OCI-LY3 (cell line): ENCODE measurements around the gene ZFYVE28.

Experiments used
- H2AFZ ChIP-seq: fragments of 200-600, 300-600 bp; shearing (Covaris generic); 2 replicates; pipeline ENCODE4 v1.6.0; 2014; ENCODE audit warnings: antibody characterized with exemption, low read depth, low read length
- H3K27ac ChIP-seq: fragments of 200-600, 300-600 bp; sonication (generic); 2 replicates; pipeline ENCODE4 v1.5.1; 2014; ENCODE audit warnings: mild to moderate bottlenecking, low read length, moderate library complexity, mixed read lengths
- H3K27me3 ChIP-seq: fragments of 200-600, 300-600 bp; sonication (generic); 2 replicates; pipeline ENCODE4 v1.6.1; 2014; ENCODE audit warnings: low read depth, low read length, mixed read lengths
- H3K36me3 ChIP-seq: fragments of 200-600, 300-600 bp; sonication (generic); replicated peaks from 2 replicates; pipeline ENCODE3; 2014; ENCODE audit warnings: low read depth, low read length, mixed read lengths
- H3K4me1 ChIP-seq: fragments of 300-600, 200-600 bp; sonication (generic); 2 replicates; pipeline ENCODE4 v1.6.1; 2014; ENCODE audit warnings: low read length, mixed read lengths
- H3K4me2 ChIP-seq: fragments of 200-600, 300-600 bp; sonication (generic); 2 replicates; pipeline ENCODE4 v1.6.1; 2014; ENCODE audit warnings: low read length, mixed read lengths
- H3K4me3 ChIP-seq: fragments of 300-600, 200-600 bp; sonication (generic); 2 replicates; pipeline ENCODE4 v1.5.1; 2014; ENCODE audit warnings: antibody characterized with exemption, mild to moderate bottlenecking, low read length, moderate library complexity
- H3K79me2 ChIP-seq: fragments of 300-600, 200-600 bp; shearing (Covaris generic); 2 replicates; pipeline ENCODE4 v1.6.1; 2014; ENCODE audit warnings: mild to moderate bottlenecking, low read length, mixed read lengths
- H3K9ac ChIP-seq: fragments of 300-600, 200-600 bp; shearing (Covaris generic); 2 replicates; pipeline ENCODE4 v1.6.0; 2014; ENCODE audit warnings: mild to moderate bottlenecking, low read length, moderate library complexity
- H3K9me3 ChIP-seq: fragments of 200-600, 300-600 bp; shearing (Covaris generic); 2 replicates; pipeline ENCODE4 v1.6.1; 2014; ENCODE audit warnings: low read length, mixed read lengths; ENCODE audit not compliant: insufficient read depth
- H4K20me1 ChIP-seq: fragments of 200-600, 300-600 bp; sonication (generic); 2 replicates; pipeline ENCODE4 v1.6.1; 2016; ENCODE audit warnings: low read length, mixed read lengths; ENCODE audit not compliant: insufficient read depth
- EZH2phosphoT487 ChIP-seq: fragments of 200-600 bp; shearing (Covaris generic); IDR thresholded peaks from 2 replicates; pipeline ENCODE4 v1.6.1; 2018; ENCODE audit warnings: antibody characterized with exemption, mixed run types, low read depth
- TF ChIP-seq, protein P1 (sequence below): fragments of 200-600, 300-600 bp; sonication (generic); IDR thresholded peaks from 2 replicates; pipeline ENCODE4 v1.5.1; 2014; ENCODE audit warnings: antibody characterized with exemption, low read length, low read depth

ZFYVE28 gene

DNA sequence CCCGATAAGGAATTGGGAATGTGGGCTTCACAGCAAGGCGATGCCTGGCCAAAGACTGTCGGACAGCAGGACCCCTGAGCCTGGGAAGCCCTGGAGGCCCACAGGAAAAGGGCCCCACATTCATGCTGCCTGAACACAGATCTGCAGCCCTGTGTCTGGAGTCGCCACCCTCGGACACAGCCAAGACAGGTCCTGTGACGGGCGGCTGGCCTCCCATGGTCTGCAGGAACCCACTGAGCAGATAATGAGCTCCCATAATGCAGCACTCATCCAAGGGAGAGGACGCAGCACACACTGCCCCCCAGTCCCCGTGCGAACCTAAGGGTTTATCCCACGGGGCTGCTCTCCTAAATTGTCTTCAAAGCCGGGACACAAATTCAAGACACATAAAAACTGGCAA lies 30.6 kb downstream of the ZFYVE28 start:
- H2AFZ ChIP-seq: no peak overlapping the region
- no peaks in the 10 kb centered on the region for H3K79me2 ChIP-seq

DNA sequence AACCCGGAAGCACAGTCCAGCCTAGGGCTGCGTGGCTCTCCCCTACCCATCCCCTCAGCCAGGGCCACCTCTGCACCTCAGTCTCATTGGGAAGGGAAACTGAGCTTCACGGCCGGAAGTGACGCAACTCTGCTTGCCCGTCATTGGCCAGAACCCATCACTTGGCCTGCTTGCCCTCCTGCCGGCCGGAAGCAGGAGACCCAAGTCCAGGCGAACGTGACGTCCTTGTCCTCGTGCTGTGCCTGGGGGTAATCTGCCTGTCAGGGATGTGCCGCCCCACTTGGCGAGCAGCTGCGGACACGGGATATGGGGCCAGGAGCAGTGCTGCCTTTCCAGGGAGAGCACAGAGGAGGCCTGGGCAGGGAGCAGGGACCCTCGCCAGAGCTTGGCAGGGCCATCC lies 31.2 kb downstream of the ZFYVE28 start:
- Histone ChIP-seq H3K9me3 (no peaks in the 10 kb centered on the region), H3K79me2 (no peaks in the 10 kb centered on the region), H3K36me3 (no peaks in the 10 kb centered on the region), H2AFZ (no peak overlapping the region), H3K27ac (no peak overlapping the region), H4K20me1 (no peaks in the 10 kb centered on the region), H3K27me3 (no peaks in the 10 kb centered on the region), H3K4me2 (no peak overlapping the region), H3K4me3 (no peak overlapping the region), H3K9ac (no peak overlapping the region), H3K4me1 (no peaks in the 10 kb centered on the region)
- no peak for TF ChIP-seq EZH2phosphoT487

More for the DNA sequence above, 30.6 kb downstream of the ZFYVE28 start:
- H3K4me1 ChIP-seq: no peaks in the 10 kb centered on the region
- H3K27me3 ChIP-seq: no peaks in the 10 kb centered on the region
- H3K36me3 ChIP-seq: no peaks in the 10 kb centered on the region
- TF ChIP-seq, protein P1, sequence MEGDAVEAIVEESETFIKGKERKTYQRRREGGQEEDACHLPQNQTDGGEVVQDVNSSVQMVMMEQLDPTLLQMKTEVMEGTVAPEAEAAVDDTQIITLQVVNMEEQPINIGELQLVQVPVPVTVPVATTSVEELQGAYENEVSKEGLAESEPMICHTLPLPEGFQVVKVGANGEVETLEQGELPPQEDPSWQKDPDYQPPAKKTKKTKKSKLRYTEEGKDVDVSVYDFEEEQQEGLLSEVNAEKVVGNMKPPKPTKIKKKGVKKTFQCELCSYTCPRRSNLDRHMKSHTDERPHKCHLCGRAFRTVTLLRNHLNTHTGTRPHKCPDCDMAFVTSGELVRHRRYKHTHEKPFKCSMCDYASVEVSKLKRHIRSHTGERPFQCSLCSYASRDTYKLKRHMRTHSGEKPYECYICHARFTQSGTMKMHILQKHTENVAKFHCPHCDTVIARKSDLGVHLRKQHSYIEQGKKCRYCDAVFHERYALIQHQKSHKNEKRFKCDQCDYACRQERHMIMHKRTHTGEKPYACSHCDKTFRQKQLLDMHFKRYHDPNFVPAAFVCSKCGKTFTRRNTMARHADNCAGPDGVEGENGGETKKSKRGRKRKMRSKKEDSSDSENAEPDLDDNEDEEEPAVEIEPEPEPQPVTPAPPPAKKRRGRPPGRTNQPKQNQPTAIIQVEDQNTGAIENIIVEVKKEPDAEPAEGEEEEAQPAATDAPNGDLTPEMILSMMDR: no peak
- TF ChIP-seq EZH2phosphoT487: no peak
- H3K9me3 ChIP-seq: no peaks in the 10 kb centered on the region
- no peak overlapping the region for H3K27ac ChIP-seq
- no peak overlapping the region for H3K4me3 ChIP-seq
- no peaks in the 10 kb centered on the region for H4K20me1 ChIP-seq
- no peak overlapping the region for H3K4me2 ChIP-seq
- H3K9ac ChIP-seq: no peak overlapping the region

DNA sequence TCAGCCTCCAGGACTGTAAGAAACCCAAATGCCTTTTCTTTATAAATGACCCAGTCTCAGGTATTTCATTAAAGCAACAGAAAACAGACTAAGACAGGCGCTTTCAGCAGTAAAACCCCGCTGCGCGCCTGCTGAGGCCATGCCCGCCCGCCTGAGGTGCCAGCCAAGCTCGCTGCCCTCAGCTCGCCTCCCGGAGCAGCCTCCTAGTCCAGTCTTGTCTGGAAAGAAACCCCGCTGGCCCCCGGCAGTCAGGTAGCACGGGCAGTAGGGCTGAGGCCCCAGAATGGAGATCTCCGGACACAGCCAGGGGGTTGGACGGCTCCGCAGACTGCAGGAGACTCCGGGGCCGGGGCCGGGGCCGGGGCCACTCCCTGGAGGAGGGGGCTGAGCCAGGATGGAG lies 31.7 kb downstream of the ZFYVE28 start:
- no peak overlapping the region for H3K9ac ChIP-seq
- no peaks in the 10 kb centered on the region for H3K27me3 ChIP-seq
- no peaks in the 10 kb centered on the region for H3K79me2 ChIP-seq
- no peak overlapping the region for H3K4me3 ChIP-seq
- H3K4me2 ChIP-seq: no peak overlapping the region
- H3K36me3 ChIP-seq: no peaks in the 10 kb centered on the region
- no peaks in the 10 kb centered on the region for H3K9me3 ChIP-seq
- no peak overlapping the region for H3K27ac ChIP-seq
- TF ChIP-seq EZH2phosphoT487: no peak
- TF ChIP-seq, protein P1: no peak
- no peaks in the 10 kb centered on the region for H4K20me1 ChIP-seq
- H2AFZ ChIP-seq: no peak overlapping the region
- H3K4me1 ChIP-seq: no peaks in the 10 kb centered on the region

DNA sequence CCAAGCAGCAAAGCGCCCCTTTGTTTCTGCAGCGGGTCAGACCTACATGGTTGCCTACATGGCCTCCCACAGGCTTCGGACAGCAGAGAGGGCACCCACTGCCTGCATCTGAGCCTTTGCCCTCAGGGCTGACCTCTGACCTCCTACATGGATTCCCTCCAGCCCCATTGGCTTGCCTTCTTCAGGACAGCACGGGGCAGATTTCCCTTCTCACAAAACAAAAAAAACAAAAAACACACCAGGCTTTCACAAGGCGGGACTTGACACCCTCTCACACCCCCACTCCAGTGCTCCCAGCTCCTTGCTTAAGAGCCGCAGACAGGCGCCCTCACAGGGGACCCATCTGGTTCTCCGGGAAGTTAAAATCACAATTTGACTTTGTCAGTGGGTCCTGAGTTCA lies 32.9 kb downstream of the ZFYVE28 start:
- Histone ChIP-seq H3K4me3 (no peak overlapping the region), H3K4me1 (no peaks in the 10 kb centered on the region), H2AFZ (no peak overlapping the region), H3K27ac (no peak overlapping the region), H3K79me2 (no peaks in the 10 kb centered on the region), H3K36me3 (no peaks in the 10 kb centered on the region), H3K4me2 (no peak overlapping the region), H3K27me3 (no peaks in the 10 kb centered on the region), H4K20me1 (no peaks in the 10 kb centered on the region), H3K9ac (no peak overlapping the region), H3K9me3 (no peaks in the 10 kb centered on the region)
- no peak for TF ChIP-seq EZH2phosphoT487
- TF ChIP-seq, protein P1: no peak

DNA sequence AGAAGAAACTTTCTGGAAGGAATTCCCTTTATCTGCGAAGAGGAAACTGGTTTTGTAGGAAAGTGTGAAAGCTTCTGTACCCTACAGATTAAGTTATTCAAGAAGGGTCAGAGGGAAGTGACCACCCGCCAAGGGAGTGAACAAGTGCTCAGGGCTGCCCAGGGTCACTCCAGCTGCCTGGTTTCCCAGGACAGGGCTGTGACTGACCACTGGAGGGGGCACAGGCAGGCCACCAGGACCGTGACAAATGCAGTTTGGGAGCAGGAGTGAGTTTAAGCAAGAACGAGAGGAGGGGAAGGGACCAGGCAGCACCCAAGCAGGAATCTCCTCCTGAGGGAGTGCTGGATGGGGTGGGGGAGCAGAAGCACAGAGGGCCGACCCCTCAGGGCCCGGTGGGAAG lies 34.2 kb downstream of the ZFYVE28 start:
- Histone ChIP-seq H3K4me3 (no peak overlapping the region), H2AFZ (no peak overlapping the region), H3K27ac (no peak overlapping the region), H4K20me1 (no peaks in the 10 kb centered on the region), H3K4me2 (no peak overlapping the region), H3K9ac (no peak overlapping the region), H3K27me3 (no peaks in the 10 kb centered on the region), H3K79me2 (no peaks in the 10 kb centered on the region), H3K36me3 (no peaks in the 10 kb centered on the region), H3K4me1 (no peaks in the 10 kb centered on the region), H3K9me3 (no peaks in the 10 kb centered on the region)
- TF ChIP-seq, protein P1: no peak
- TF ChIP-seq EZH2phosphoT487: no peak
